GM18507 (cell line): ENCODE data around the gene PLEKHB1.
A peak's percentile ranks its signal among the peaks of the same experiment; 100 is the strongest.

Experiments
- DNase-seq: peaks from one replicate; pipeline ENCODE4 v3.0.0; 2011; ENCODE audit warnings: low read depth; ENCODE audit not compliant: insufficient read length; ENCODE audit errors: extremely low spot score
- FAIRE-seq: peaks from 2 replicates; lab custom pipeline; 2011; peaks lifted over from hg19 to GRCh38; lab: Jason Lieb, UNC

The PLEKHB1 gene

GRCh38 chr11:73647459-73648100 lies 1.2 kb downstream of the PLEKHB1 start:
- DNase-seq (peak; percentile 73), FAIRE-seq (peak; percentile 80)

DNA sequence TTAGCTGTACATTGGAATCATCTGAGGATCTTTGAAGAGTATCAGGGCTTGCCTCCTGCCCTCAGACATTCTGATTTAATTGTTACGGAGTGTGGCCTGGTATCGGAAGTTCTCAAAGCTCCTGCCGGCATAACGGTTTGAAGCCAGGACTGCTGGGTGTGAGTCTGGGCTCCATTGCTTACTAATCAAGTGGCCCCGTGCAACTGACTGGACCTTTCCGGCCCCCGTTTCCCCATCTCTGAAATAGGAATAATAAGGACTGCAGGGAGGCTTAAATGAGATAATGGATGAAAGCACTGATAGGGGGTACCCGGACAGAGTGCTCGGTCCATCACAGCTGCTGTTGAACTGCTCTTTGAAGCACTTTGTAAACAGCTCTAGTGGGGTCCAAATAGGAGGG lies 1.7 kb downstream of the PLEKHB1 start:
- FAIRE-seq (no peak), DNase-seq (no peak)

DNA sequence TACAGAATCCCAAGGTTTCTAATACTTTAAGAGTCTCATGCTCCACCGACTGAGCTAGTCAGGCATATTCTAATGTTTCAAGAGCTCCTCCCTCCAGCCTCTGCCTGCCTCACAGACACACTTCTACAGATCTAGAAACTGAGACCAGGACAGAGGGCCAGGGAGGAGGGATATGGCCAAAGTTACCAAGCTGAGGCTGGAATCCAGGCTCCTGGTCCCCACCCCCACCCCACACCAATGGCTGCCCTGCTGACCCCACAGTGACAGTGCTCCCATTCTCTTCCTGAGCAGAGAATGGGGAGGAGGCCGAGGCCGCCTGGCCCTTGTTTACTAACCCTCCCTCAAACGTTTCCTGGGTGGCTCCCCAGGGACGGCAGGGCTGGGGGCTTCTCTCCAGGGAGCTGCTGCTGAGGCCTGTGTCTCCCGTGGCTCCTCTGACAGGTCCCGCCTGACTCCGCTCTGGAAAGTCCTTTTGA lies 2.2 kb downstream of the PLEKHB1 start:
- no peak for DNase-seq
- FAIRE-seq: no peak

DNA sequence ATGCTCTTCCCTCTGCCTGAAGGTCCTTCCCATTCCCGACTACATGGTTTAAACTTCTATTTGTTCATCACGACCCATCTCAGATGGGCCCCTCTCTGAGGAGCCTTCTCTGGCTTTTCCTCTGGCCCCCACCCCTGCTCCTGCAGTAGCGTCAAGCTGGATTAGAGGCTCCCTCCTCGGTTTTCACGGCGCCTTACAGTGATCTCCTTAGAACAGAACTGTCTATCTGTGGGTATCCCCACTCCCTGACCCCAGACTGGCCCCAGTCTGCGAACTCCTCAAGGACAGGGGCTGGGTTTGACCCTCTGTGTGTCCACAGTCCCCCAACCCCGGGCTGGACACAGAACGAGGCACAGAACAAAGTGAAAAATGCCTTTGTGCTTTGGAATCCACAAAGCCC lies 2.8 kb downstream of the PLEKHB1 start:
- FAIRE-seq (no peak), DNase-seq (no peak)

- no peak for FAIRE-seq
- no peak for DNase-seq
These were observed 4.0 kb downstream of the PLEKHB1 start for GRCh38 chr11:73650400-73650799.

GRCh38 chr11:73651252-73651651 lies 4.9 kb downstream of the PLEKHB1 start:
- FAIRE-seq (no peak), DNase-seq (no peak)

GRCh38 chr11:73651661-73652045 lies 5.3 kb downstream of the PLEKHB1 start:
- FAIRE-seq (no peak), DNase-seq (no peak)

DNA sequence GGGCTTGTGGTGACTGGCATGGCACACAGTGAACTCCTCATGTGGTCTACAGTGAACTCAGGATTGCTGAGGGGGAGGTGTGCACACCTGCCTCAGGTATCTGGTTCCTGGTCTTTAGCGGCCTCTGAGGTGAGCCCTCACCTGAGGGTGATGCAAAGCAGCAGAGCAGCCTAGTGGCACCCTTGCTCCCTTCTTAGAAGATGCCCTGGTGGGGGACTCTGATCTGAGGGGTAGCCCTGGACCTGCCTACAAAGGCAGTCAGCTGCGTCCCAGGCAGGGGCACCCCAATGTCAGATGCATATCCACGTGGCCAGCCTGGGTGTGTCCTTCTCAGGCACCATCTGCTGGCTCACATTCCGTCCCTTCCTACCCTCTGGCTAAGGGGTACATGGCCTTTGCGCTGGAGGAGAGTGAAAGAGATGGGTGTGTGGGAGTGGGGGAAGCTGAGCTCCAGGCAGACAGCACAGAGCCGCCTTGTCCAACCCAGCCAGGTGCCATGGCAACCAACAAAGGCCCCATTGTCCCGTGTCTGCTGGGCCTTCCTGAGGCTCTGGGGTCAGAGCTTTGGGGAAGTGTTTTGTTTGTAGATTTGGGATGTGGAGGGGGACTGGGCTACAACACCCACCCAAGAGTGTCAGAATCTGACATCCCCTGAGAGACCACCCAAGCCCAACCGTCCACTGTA lies 5.8 kb downstream of the PLEKHB1 start:
- no peak for DNase-seq
- no peak for FAIRE-seq

- FAIRE-seq (no peak), DNase-seq (no peak)
These were observed 6.6 kb downstream of the PLEKHB1 start for GRCh38 chr11:73652856-73653559.

DNA sequence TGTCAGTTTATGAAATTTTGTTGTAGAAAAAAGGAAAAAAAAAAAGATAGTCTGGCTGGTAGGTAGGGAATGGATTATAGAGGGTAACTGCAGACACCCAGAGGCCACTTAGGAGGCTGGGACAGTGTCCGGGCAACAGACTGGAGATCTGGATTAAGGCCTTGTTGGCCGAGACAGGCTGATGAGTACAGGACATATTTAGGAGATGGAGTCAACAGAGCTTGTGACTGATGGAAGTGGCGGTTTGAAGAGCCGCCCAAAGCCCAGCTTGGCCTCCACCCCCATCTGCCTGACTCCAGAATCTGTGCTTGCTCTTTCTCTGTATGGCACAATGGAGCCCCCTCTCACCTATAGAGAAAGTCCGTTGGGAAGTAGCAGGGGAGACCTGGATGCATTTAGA lies 7.6 kb downstream of the PLEKHB1 start:
- FAIRE-seq: no peak
- no peak for DNase-seq

GRCh38 chr11:73654482-73655021 lies 8.2 kb downstream of the PLEKHB1 start:
- DNase-seq (no peak), FAIRE-seq (no peak)

DNA sequence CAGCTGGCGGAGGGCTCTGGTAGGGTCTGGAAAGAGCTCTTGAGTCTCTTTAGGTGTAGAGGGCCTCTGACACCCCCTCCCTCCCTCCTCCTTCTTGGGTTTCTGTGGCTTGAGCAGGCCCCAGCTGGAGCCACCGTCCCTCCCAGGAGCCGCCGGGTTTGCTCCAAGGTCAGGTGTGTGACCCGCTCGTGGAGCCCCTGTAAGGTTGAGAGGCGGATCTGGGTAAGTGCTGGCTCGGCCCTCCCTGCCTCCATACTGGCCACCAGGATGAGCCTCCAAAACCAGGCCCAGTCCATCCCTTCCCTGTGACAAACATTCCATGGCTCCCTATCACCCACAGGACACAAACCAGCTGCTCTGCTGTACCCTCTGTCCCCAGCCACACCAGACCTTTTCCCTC lies 9.3 kb downstream of the PLEKHB1 start:
- FAIRE-seq (no peak), DNase-seq (no peak)

GRCh38 chr11:73656985-73657384 lies 10.6 kb downstream of the PLEKHB1 start:
- no peak for FAIRE-seq
- DNase-seq: no peak

GRCh38 chr11:73659961-73660360 lies 13.6 kb downstream of the PLEKHB1 start:
- no peak for FAIRE-seq
- DNase-seq: no peak

GRCh38 chr11:73660497-73661034 lies 14.2 kb downstream of the PLEKHB1 start:
- FAIRE-seq (no peak), DNase-seq (no peak)

DNA sequence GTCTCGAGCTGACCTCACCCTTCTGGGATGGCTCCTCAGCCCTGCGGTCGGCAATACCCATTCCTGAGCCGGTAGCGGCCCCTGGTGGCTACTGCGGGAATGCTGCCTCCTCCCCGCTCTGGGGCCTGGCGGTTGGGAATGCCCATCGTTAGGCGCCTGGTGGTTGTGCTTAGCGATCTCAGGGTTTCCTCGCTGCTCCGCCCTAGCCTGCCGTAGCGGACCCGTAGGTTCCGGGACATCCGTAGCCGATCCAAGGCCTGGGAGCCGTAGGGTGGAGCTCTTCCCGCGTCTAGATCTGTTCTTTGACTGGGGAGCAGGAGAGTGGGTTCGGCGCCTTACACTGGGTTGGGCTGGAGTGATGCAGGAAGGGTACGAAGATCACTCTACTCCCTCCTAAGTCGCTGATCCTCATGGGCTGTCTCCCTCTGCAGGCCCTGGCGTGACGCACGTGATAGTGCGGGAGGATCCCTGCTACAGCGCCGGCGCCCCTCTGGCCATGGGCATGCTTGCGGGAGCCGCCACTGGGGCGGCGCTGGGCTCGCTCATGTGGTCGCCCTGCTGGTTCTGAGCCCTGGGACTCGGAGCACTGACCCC lies 14.8 kb downstream of the PLEKHB1 start:
- FAIRE-seq (peak; percentile 79), DNase-seq (peak; percentile 89)

DNA sequence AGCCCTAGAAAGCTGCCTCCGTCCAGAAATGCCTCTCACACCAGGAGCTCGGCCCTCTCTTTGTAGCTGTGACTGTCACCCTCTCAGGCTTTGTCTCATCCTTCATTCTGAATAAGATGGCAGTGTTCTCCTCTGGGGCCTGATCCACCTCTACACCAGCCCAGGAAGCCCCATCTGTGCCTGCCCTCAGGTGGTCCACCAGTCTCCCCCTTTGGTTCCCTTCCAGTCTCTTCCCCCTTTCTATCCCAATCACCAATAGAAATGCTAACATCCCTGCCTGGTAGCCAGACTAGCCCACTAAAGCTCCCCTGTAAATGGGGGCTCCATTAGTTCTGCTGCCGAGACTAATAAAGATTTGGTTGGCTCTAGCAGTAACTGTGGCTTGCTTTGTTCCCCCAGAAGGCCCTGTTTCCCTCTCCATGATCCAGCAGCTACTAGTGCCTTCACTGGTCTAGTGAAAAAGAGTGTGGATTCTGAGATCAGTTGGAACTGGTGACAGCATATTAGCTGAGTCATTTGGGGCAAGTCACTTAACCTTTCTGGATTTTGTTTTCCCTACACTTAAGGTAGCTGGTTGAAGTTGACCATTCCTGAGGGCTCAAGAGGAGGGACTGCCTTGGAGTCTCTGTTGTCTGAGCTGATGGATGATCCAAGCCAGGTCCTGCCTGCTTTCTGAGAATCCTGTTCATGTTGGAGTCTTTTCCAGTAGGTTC lies 16.2 kb downstream of the PLEKHB1 start:
- no peak for DNase-seq
- no peak for FAIRE-seq

- no peak for DNase-seq
- no peak for FAIRE-seq
These were observed 17.5 kb downstream of the PLEKHB1 start for GRCh38 chr11:73663604-73664495.
